Activated naive CD4-positive, alpha-beta T cell treated with anti-CD3 and anti-CD28 coated beads for 36 hours (primary cell): Measurements from ENCODE around the gene ICAM1. TPM values are rescaled to one million over a fixed set of nuclear protein-coding genes. Genes with fewer than 3 reads are reported as not detected.

ENCODE experiments used
- CTCF ChIA-PET: fragments of 350-600 bp; sonication (Branson Sonifier 250); formaldehyde crosslinking; loops from one replicate; lab custom pipeline; 2021; ENCODE audit warnings: antibody characterized with exemption; lab: Charles Lee
- DNase-seq: peaks from one replicate; pipeline ENCODE4 v3.0.0-alpha.2; 2020
- H3K27ac Mint-ChIP-seq: one replicate; pipeline ENCODE4 v1.8.0; 2021; ENCODE audit warnings: mild to moderate bottlenecking, mixed read lengths
- H3K27me3 Mint-ChIP-seq: one replicate; pipeline ENCODE4 v1.8.0; 2021; ENCODE audit warnings: low read depth, mixed read lengths
- H3K36me3 Mint-ChIP-seq: one replicate; pipeline ENCODE4 v1.8.0; 2021; ENCODE audit warnings: low read depth, mixed read lengths
- H3K4me1 Mint-ChIP-seq: one replicate; pipeline ENCODE4 v1.8.0; 2021; ENCODE audit warnings: low read depth, mixed read lengths
- H3K4me3 Mint-ChIP-seq: one replicate; pipeline ENCODE4 v1.8.0; 2021; ENCODE audit warnings: mild to moderate bottlenecking, moderate library complexity, mixed read lengths
- H3K9me3 Mint-ChIP-seq: one replicate; pipeline ENCODE4 v1.8.0; 2021; ENCODE audit warnings: mixed read lengths
- intact Hi-C: fragments of 100-400 bp; cut with micrococcal nuclease; formaldehyde crosslinking; loops from one replicate; pipeline ENCODE4 v1.15.1; 2023
- total RNA-seq, 2 experiments: library from RNA; stranded (reverse); gene quantifications; one replicate each; pipeline ENCODE4 v1.2.3, GENCODE V29; 2021

Gene ICAM1
- total RNA-seq, 2 experiments from 2014 or later = 11.5 to 12.0 TPM

- H3K27ac Mint-ChIP-seq = no peak overlapping the region
- H3K9me3 Mint-ChIP-seq = no peaks in the 10 kb centered on the region
- CTCF ChIA-PET = interaction anchor here (0.6 to 1.5 kb wide), 3 partner anchors 37 to 76 kb away, joined by 3 to 4 read pairs (median 3); no protein-coding TSS in a partner anchor
- H3K36me3 Mint-ChIP-seq = peaks cover 20% of the 10 kb centered on the region
- no peaks in the 10 kb centered on the region for H3K4me1 Mint-ChIP-seq
- DNase-seq = no peak
- H3K4me3 Mint-ChIP-seq = no peak overlapping the region
- intact Hi-C loops = no loop called here
- no peaks in the 10 kb centered on the region for H3K27me3 Mint-ChIP-seq
These were observed 54.8 kb downstream of the ICAM1 start for GRCh38 chr19:10325732-10326131.

- Mint-ChIP-seq H3K9me3 (no peaks in the 10 kb centered on the region), H3K4me1 (peaks cover 13% of the 10 kb centered on the region), H3K27ac (no peak overlapping the region), H3K36me3 (peaks cover 20% of the 10 kb centered on the region), H3K27me3 (no peaks in the 10 kb centered on the region), H3K4me3 (no peak overlapping the region)
- CTCF ChIA-PET = interaction anchor here (0.6 kb wide), 1 partner anchor 17 kb away, joined by 4 read pairs; no protein-coding TSS in a partner anchor
- no peak for DNase-seq
- intact Hi-C loops = no loop called here
These were observed 56.9 kb downstream of the ICAM1 start for GRCh38 chr19:10327793-10328192.

GRCh38 chr19:10328558-10329429, 57.9 kb downstream of the ICAM1 start:
- Mint-ChIP-seq H3K36me3 (peaks cover 28% of the 10 kb centered on the region), H3K27me3 (no peaks in the 10 kb centered on the region), H3K4me3 (no peak overlapping the region), H3K4me1 (peaks cover 19% of the 10 kb centered on the region), H3K27ac (no peak overlapping the region), H3K9me3 (no peaks in the 10 kb centered on the region)
- CTCF ChIA-PET = interaction anchor here (0.6 kb wide), 1 partner anchor 16 kb away, joined by 4 read pairs; no protein-coding TSS in a partner anchor
- intact Hi-C loops = no loop called here
- DNase-seq = no peak

GRCh38 chr19:10329555-10329954, 58.6 kb downstream of the ICAM1 start:
- no peak for DNase-seq
- no peak overlapping the region for H3K27ac Mint-ChIP-seq
- CTCF ChIA-PET = no interaction called here
- H3K4me1 Mint-ChIP-seq = peaks cover 23% of the 10 kb centered on the region
- intact Hi-C loops = no loop called here
- H3K36me3 Mint-ChIP-seq = peaks cover 31% of the 10 kb centered on the region
- H3K4me3 Mint-ChIP-seq = no peak overlapping the region
- no peaks in the 10 kb centered on the region for H3K9me3 Mint-ChIP-seq
- no peaks in the 10 kb centered on the region for H3K27me3 Mint-ChIP-seq

GRCh38 chr19:10332158-10332964, 61.4 kb downstream of the ICAM1 start:
- Mint-ChIP-seq H3K4me3 (peak overlapping the region; percentile 94), H3K27me3 (no peaks in the 10 kb centered on the region), H3K27ac (peak overlapping the region; percentile 96), H3K36me3 (peaks cover 37% of the 10 kb centered on the region), H3K9me3 (no peaks in the 10 kb centered on the region), H3K4me1 (peaks cover 35% of the 10 kb centered on the region)
- intact Hi-C loops = loop anchor here (2.0 to 10.0 kb wide), 5 partner anchors 16 to 632 kb away; partner anchors contain the start of genes ANGPTL6, DNMT1, FDX2 and ICAM4
- no peak for DNase-seq
- CTCF ChIA-PET = interaction anchor here (0.6 to 1.1 kb wide), 2 partner anchors 43 to 67 kb away, joined by 3 read pairs; no protein-coding TSS in a partner anchor

GRCh38 chr19:10332965-10333757, 62.2 kb downstream of the ICAM1 start, which contains the start of gene RAVER1:
TSS of gene RAVER1 (minus strand) at chr19:10333529. CDS start at chr19:10333507, 22 bp downstream.
- Mint-ChIP-seq H3K4me3 (peak within 1 kb of the TSS; percentile 94), H3K4me1 (peaks cover 36% of the 10 kb centered on the region), H3K27me3 (no peaks in the 10 kb centered on the region), H3K36me3 (peaks cover 33% of the 10 kb centered on the region), H3K27ac (peak within 1 kb of the TSS; percentile 96), H3K9me3 (no peaks in the 10 kb centered on the region)
- CTCF ChIA-PET = interaction anchor here (0.9 to 1.1 kb wide), 2 partner anchors 41 to 44 kb away, joined by 3 read pairs; no protein-coding TSS in a partner anchor
- intact Hi-C loops = loop anchor here (1.0 to 10.0 kb wide), 7 partner anchors 16 to 632 kb away; partner anchors contain the start of genes ANGPTL6, DNMT1, FDX2 and ICAM1
- peak; percentile 99 for DNase-seq

- intact Hi-C loops = loop anchor here (1.0 to 10.0 kb wide), 7 partner anchors 17 to 631 kb away; partner anchors contain the start of genes ANGPTL6, DNMT1, FDX2 and ICAM1
- H3K4me1 Mint-ChIP-seq = peaks cover 43% of the 10 kb centered on the region
These were observed 63.1 kb downstream of the ICAM1 start for GRCh38 chr19:10333758-10334587.

GRCh38 chr19:10334588-10335351, 63.9 kb downstream of the ICAM1 start:
- intact Hi-C loops = loop anchor here (5.0 to 10.0 kb wide), 4 partner anchors 47 to 630 kb away; partner anchors contain the start of genes ANGPTL6, DNMT1, ICAM4 and ICAM5
- peak; percentile 60 for DNase-seq
- peaks cover 30% of the 10 kb centered on the region for H3K36me3 Mint-ChIP-seq
- CTCF ChIA-PET = interaction anchor here (0.5 to 0.6 kb wide), 2 partner anchors 40 to 309 kb away, joined by 5 read pairs; no protein-coding TSS in a partner anchor
- peak overlapping the region; percentile 94 for H3K4me3 Mint-ChIP-seq
- no peaks in the 10 kb centered on the region for H3K27me3 Mint-ChIP-seq
- H3K27ac Mint-ChIP-seq = no peak overlapping the region
- no peaks in the 10 kb centered on the region for H3K9me3 Mint-ChIP-seq
- peaks cover 49% of the 10 kb centered on the region for H3K4me1 Mint-ChIP-seq

More at GRCh38 chr19:10333758-10334587, 63.1 kb downstream of the ICAM1 start:
- DNase-seq = no peak
- no peaks in the 10 kb centered on the region for H3K9me3 Mint-ChIP-seq
- CTCF ChIA-PET = interaction anchor here (0.5 to 0.9 kb wide), 3 partner anchors 41 to 308 kb away, joined by 3 to 5 read pairs (median 5); no protein-coding TSS in a partner anchor
- H3K27ac Mint-ChIP-seq = peak overlapping the region; percentile 96
- no peaks in the 10 kb centered on the region for H3K27me3 Mint-ChIP-seq
- peak overlapping the region; percentile 94 for H3K4me3 Mint-ChIP-seq
- peaks cover 33% of the 10 kb centered on the region for H3K36me3 Mint-ChIP-seq

GRCh38 chr19:10335352-10335985, 64.5 kb downstream of the ICAM1 start:
- peaks cover 54% of the 10 kb centered on the region for H3K4me1 Mint-ChIP-seq
- DNase-seq = no peak
- no peak overlapping the region for H3K27ac Mint-ChIP-seq
- CTCF ChIA-PET = interaction anchor here (0.9 to 1.0 kb wide), 2 partner anchors 16 to 53 kb away, joined by 4 read pairs; no protein-coding TSS in a partner anchor
- peaks cover 24% of the 10 kb centered on the region for H3K36me3 Mint-ChIP-seq
- H3K9me3 Mint-ChIP-seq = no peaks in the 10 kb centered on the region
- intact Hi-C loops = loop anchor here (10.0 kb wide), 3 partner anchors 141 to 629 kb away; partner anchors contain the start of genes ANGPTL6, DNMT1, PPAN and SMARCA4
- no peaks in the 10 kb centered on the region for H3K27me3 Mint-ChIP-seq
- no peak overlapping the region for H3K4me3 Mint-ChIP-seq
